B cell (primary cell): ENCODE measurements around the gene CIC.

Experiments used
- EZH2 ChIP-seq: IDR thresholded peaks from 2 replicates; pipeline ENCODE4 v1.6.1; 2012; ENCODE audit warnings: borderline replicate concordance, low read depth, mild to moderate bottlenecking, moderate library complexity, low read length; ENCODE audit not compliant: insufficient read depth, poor library complexity, severe bottlenecking
- TF ChIP-seq, protein P1 (sequence below): fragments of 200-600 bp; IDR thresholded peaks from one replicate; pipeline ENCODE4 v1.8.0; 2022; ENCODE audit warnings: antibody characterized with exemption, mild to moderate bottlenecking

GRCh38 chr19:42282819-42283187 is 13.8 kb downstream of the CIC start:
- TF ChIP-seq, protein P1, sequence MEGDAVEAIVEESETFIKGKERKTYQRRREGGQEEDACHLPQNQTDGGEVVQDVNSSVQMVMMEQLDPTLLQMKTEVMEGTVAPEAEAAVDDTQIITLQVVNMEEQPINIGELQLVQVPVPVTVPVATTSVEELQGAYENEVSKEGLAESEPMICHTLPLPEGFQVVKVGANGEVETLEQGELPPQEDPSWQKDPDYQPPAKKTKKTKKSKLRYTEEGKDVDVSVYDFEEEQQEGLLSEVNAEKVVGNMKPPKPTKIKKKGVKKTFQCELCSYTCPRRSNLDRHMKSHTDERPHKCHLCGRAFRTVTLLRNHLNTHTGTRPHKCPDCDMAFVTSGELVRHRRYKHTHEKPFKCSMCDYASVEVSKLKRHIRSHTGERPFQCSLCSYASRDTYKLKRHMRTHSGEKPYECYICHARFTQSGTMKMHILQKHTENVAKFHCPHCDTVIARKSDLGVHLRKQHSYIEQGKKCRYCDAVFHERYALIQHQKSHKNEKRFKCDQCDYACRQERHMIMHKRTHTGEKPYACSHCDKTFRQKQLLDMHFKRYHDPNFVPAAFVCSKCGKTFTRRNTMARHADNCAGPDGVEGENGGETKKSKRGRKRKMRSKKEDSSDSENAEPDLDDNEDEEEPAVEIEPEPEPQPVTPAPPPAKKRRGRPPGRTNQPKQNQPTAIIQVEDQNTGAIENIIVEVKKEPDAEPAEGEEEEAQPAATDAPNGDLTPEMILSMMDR: no peak
- no peak for TF ChIP-seq EZH2
